ENCODE data around the gene ZNF606. TPM values are rescaled to one million over a fixed set of nuclear protein-coding genes. Genes with fewer than 3 reads are reported as not detected.

Gene ZNF606
- total RNA-seq, 1 experiment from 2014 or later: 16.1 TPM

- no peak for TF ChIP-seq REST (IDR thresholded peaks at IDR 0.05; ENCODE audit: insufficient read depth in 1 of 2, low read depth in 2 of 2, low read length in 1 of 2)
- TF ChIP-seq SIN3A (IDR thresholded peaks at IDR 0.05; ENCODE audit: borderline replicate concordance, insufficient read depth, low read depth, low read length): no peak
- TF ChIP-seq CTCF (IDR thresholded peaks at IDR 0.05): no peak
- Histone ChIP-seq H3K4me1 (ENCODE audit: control insufficient read depth, insufficient read depth, low read length) (no peaks in the 10 kb centered on the region), H3K9me3 (ENCODE audit: control insufficient read depth, insufficient read depth, low read depth, low read length) (peaks cover 26% of the 10 kb centered on the region; the same call in 1 of the 2 replicates), H3K27me3 (ENCODE audit: control insufficient read depth, insufficient read depth, low read length) (no peaks in the 10 kb centered on the region), H3K27ac (ENCODE audit: low read length) (no peak overlapping the region), H3K4me3 (ENCODE audit: low read depth in 2 of 2, low read length in 2 of 2) (no peak overlapping the region), H3K36me3 (ENCODE audit: control insufficient read depth, insufficient read depth, low read length) (no peaks in the 10 kb centered on the region)
- intact Hi-C loops (cut with micrococcal nuclease; ENCODE audit: unreplicated experiment): no loop called here
- ATAC-seq (no peak), DNase-seq (ENCODE audit: low read depth, low spot score) (no peak)
- BruUV-seq (replicated peaks): no TSS peak
- in situ Hi-C loops (cut with HindIII; ENCODE audit: low pct_unique_long_range_greater_than_20kb, low sequenced_read_pairs): no loop called here
- POLR2A ChIA-PET: no interaction called here
- CTCF ChIA-PET: no interaction called here
These were observed 52.9 kb downstream of the ZNF606 start for GRCh38 chr19:57949702-57950101.

- Histone ChIP-seq H3K4me3 (ENCODE audit: low read depth in 2 of 2, low read length in 2 of 2) (no peak overlapping the region), H3K27me3 (ENCODE audit: control insufficient read depth, insufficient read depth, low read length) (no peaks in the 10 kb centered on the region), H3K36me3 (ENCODE audit: control insufficient read depth, insufficient read depth, low read length) (no peaks in the 10 kb centered on the region), H3K27ac (ENCODE audit: low read length) (no peak overlapping the region), H3K9me3 (ENCODE audit: control insufficient read depth, insufficient read depth, low read depth, low read length) (peaks cover 28% of the 10 kb centered on the region; the same call in 1 of the 2 replicates), H3K4me1 (ENCODE audit: control insufficient read depth, insufficient read depth, low read length) (no peaks in the 10 kb centered on the region)
- CTCF ChIA-PET: no interaction called here
- no peak for DNase-seq (ENCODE audit: low read depth, low spot score)
- intact Hi-C loops (cut with micrococcal nuclease; ENCODE audit: unreplicated experiment): no loop called here
- TF ChIP-seq CTCF (IDR thresholded peaks at IDR 0.05): no peak
- TF ChIP-seq SIN3A (IDR thresholded peaks at IDR 0.05; ENCODE audit: borderline replicate concordance, insufficient read depth, low read depth, low read length): no peak
- no peak for TF ChIP-seq TCF7L2 (IDR thresholded peaks at IDR 0.05; ENCODE audit: low read depth, low read length)
- no peak for TF ChIP-seq REST (IDR thresholded peaks at IDR 0.05; ENCODE audit: insufficient read depth in 1 of 2, low read depth in 2 of 2, low read length in 1 of 2)
- no peak for TF ChIP-seq POLR2AphosphoS5 (IDR thresholded peaks at IDR 0.05; ENCODE audit: low read depth, low read length)
- no peak for ATAC-seq
- in situ Hi-C loops (cut with HindIII; ENCODE audit: low pct_unique_long_range_greater_than_20kb, low sequenced_read_pairs): no loop called here
- BruUV-seq (replicated peaks): no TSS peak
- POLR2A ChIA-PET: no interaction called here
These were observed 53.3 kb downstream of the ZNF606 start for GRCh38 chr19:57949296-57949695.

Measured in Panc1 (cell line).